ENCODE data around the gene CDH23. TPM values are rescaled to one million over a fixed set of nuclear protein-coding genes. Genes with fewer than 3 reads are reported as not detected.

Gene CDH23
- polyA plus RNA-seq, 2 of the 4 experiments (the other 2 are of a cell fraction), result 1.1 to 2.3 TPM

- TF ChIP-seq JUNB (IDR thresholded peaks at IDR 0.05), result peak; percentile 86
- no peak for TF ChIP-seq CBX8 (IDR thresholded peaks at IDR 0.05)
- TF ChIP-seq HOXB5 (CRISPR knock-in tag; IDR thresholded peaks at IDR 0.05), result 0 out of 2 replicates have a peak, but pooled peaks have one; percentile 47
- TF ChIP-seq JUN (IDR thresholded peaks at IDR 0.05), result peak; percentile 85 to 86
- TF ChIP-seq TP53 (CRISPR knock-in tag; IDR thresholded peaks at IDR 0.05), result peak; percentile 46; the same call in 1 of the 2 replicates
- no peak for TF ChIP-seq EHF (CRISPR knock-in tag; IDR thresholded peaks at IDR 0.05)
- TF ChIP-seq, protein P1, sequence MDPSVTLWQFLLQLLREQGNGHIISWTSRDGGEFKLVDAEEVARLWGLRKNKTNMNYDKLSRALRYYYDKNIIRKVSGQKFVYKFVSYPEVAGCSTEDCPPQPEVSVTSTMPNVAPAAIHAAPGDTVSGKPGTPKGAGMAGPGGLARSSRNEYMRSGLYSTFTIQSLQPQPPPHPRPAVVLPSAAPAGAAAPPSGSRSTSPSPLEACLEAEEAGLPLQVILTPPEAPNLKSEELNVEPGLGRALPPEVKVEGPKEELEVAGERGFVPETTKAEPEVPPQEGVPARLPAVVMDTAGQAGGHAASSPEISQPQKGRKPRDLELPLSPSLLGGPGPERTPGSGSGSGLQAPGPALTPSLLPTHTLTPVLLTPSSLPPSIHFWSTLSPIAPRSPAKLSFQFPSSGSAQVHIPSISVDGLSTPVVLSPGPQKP (IDR thresholded peaks at IDR 0.05; ENCODE audit: low read depth, low read length), result no peak
- TF ChIP-seq NFE2L2 (conservative IDR thresholded peaks at IDR 0.05; ENCODE audit: low read length), result no peak
- TF ChIP-seq GATA3 (IDR thresholded peaks at IDR 0.05; ENCODE audit: borderline replicate concordance), result peak; percentile 91
- peak; percentile 89; the same call in 1 of the 2 replicates for TF ChIP-seq KDM1A (IDR thresholded peaks at IDR 0.05; ENCODE audit: low read depth)
- TF ChIP-seq CEBPB (IDR thresholded peaks at IDR 0.05), result peak in 1 of 2 experiments; percentile 67; a peak in 1 of 4 replicates
- TF ChIP-seq POLR2A (IDR thresholded peaks at IDR 0.05; ENCODE audit: low read length), result no peak
- no peak for TF ChIP-seq RNF2 (IDR thresholded peaks at IDR 0.05; ENCODE audit: borderline replicate concordance, low read depth)
- TF ChIP-seq, protein P2, sequence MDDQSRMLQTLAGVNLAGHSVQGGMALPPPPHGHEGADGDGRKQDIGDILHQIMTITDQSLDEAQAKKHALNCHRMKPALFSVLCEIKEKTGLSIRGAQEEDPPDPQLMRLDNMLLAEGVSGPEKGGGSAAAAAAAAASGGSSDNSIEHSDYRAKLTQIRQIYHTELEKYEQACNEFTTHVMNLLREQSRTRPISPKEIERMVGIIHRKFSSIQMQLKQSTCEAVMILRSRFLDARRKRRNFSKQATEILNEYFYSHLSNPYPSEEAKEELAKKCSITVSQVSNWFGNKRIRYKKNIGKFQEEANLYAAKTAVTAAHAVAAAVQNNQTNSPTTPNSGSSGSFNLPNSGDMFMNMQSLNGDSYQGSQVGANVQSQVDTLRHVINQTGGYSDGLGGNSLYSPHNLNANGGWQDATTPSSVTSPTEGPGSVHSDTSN (IDR thresholded peaks at IDR 0.05), result peak; percentile 93
- TF ChIP-seq, protein P3, sequence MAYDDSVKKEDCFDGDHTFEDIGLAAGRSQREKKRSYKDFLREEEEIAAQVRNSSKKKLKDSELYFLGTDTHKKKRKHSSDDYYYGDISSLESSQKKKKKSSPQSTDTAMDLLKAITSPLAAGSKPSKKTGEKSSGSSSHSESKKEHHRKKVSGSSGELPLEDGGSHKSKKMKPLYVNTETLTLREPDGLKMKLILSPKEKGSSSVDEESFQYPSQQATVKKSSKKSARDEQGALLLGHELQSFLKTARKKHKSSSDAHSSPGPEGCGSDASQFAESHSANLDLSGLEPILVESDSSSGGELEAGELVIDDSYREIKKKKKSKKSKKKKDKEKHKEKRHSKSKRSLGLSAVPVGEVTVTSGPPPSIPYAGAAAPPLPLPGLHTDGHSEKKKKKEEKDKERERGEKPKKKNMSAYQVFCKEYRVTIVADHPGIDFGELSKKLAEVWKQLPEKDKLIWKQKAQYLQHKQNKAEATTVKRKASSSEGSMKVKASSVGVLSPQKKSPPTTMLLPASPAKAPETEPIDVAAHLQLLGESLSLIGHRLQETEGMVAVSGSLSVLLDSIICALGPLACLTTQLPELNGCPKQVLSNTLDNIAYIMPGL (CRISPR knock-in tag; IDR thresholded peaks at IDR 0.05; ENCODE audit: borderline replicate concordance), result no peak
- TF ChIP-seq MYC (IDR thresholded peaks at IDR 0.05; ENCODE audit: borderline replicate concordance, low read length), result no peak
- peak; percentile 87 for TF ChIP-seq FOSL2 (IDR thresholded peaks at IDR 0.05)
- TF ChIP-seq FOSL2 (CRISPR knock-in tag; IDR thresholded peaks at IDR 0.05), result peak; percentile 93
- TF ChIP-seq RCOR1 (IDR thresholded peaks at IDR 0.05; ENCODE audit: low read depth, low read length), result peak; percentile 81
- TF ChIP-seq CBX2 (IDR thresholded peaks at IDR 0.05; ENCODE audit: borderline replicate concordance, low read depth), result no peak
- no peak for TF ChIP-seq HEYL (CRISPR knock-in tag; IDR thresholded peaks at IDR 0.05)
- TF ChIP-seq FOXS1 (CRISPR knock-in tag; IDR thresholded peaks at IDR 0.05), result no peak
- no peak for TF ChIP-seq NR3C1 (IDR thresholded peaks at IDR 0.05)
- TF ChIP-seq RAD21 (conservative IDR thresholded peaks at IDR 0.05 in 1 of 2, IDR thresholded peaks at IDR 0.05 in 1 of 2), result peak; percentile 0 to 16; a peak in 2 of 5 replicates
- peak; percentile 91 for TF ChIP-seq ESRRA (IDR thresholded peaks at IDR 0.05; ENCODE audit: borderline replicate concordance, low read length)
- TF ChIP-seq RARB (CRISPR knock-in tag; IDR thresholded peaks at IDR 0.05), result peak; percentile 98
Observed at GRCh38 chr10:71766717-71767419, 370.1 kb downstream of the CDH23 start (continued).

All from A549 (cell line).